NCI-H446 treated with DMSO at 0.1 percent for 48 hours (cell line): ENCODE measurements around the gene MOAP1.
"Not testable (repeated sequence)": the region's sequence is repeated elsewhere in the genome, so short reads cannot be mapped to it uniquely, and the experiment has no call there.

ENCODE experiments used
- DNase-seq: peaks from one replicate; lab custom pipeline; 2025; lab: John Stamatoyannopoulos, UW

MOAP1 gene

GRCh38 chr14:93185349-93185720, 638 bp upstream of the MOAP1 start:
- no peak for DNase-seq

DNA sequence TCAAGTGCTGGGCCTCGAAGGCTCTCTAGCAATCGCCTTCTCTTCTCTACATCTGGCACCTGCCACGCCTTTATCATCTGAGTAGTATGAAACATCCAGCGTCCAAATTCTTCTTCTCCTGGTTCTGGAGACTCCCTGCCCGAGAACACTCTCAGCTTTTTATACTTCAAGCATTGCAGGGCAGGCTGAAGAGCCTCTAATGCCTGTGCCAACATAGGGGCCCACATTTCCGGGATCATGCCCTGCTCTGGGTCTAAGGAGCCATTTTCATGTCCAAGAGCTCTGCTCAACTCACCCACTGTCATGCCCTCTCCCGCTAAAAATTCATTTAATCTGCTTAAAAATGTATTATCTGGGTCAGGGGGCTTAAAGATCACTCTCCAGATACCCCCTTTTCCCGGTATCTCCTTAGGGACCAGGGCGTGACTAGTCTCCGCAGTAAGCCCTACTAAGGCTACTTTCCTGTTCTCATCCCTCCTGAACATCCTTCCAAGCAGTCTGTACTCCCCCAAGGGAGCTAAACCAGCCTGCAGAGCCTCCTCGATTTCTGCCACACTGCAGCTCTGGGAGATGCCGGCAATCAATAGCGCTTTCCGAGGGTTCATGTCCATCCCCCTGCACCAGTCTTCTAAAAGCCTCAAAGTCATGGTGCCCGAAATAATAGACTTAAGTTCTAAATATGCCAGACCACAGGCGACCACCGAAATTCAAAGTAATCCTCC, 940 bp downstream of the MOAP1 start:
- no peak for DNase-seq

DNA sequence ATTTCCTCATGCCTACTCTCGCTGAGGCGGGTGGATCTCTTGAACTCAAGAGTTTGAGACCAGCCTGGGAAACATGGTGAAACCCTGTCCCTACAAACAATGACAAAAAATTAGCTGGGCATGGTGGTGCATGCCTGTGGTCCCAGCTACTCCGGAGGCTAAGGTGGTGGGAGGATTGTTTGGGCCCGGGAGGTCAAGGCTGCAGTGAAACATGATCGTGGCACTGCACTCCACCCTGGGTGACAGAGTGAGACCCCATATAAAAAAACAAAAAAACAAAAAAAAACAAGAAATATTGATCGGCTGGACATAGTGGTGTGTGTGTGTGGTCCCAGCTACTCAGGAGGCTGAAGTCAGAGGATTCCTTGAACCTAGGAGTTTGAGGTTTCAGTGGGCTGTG, 9.2 kb downstream of the MOAP1 start:
- DNase-seq = no peak

GRCh38 chr14:93174731-93175130, 10.0 kb downstream of the MOAP1 start:
- not testable (repeated sequence) for DNase-seq

DNA sequence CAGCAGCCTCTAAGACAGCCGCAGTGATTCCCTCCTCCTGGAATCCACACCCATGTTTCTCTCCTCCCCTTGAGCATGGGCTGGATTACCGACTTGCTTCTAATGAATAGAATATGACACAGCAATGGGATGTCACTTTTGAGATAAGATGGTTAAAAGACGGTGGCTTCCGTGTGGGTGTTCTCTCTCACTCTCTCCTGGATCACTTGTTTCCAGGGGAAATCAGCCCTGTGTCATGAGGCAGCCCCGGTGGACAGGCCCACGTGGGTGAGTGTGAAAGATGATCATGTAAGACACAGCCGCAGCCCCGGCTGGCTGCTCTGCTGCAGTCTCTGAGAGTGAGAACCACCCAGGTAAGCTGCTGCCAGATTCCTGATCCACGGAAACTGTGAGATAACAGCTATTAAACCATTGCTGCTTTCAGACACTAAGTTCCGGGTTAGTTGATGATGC, 10.7 kb downstream of the MOAP1 start:
- no peak for DNase-seq

DNA sequence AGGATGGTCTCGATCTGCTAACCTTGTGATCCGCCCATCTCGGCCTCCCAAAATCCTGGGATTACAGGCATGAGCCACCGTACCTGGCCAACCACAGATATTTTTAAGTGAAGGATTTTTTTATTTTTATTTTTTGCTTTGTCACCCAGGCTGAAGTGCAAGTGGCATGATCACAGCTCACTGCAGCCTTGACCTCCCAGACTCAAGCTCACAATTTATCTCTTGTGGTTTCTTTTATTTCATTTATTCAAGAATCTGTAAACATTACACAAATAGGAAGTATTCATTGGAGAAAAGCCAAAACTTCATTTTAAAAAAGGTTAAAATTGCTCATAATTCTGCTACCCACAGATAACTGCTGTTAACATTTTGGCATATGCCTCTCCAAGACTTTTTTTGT, 13.3 kb downstream of the MOAP1 start:
- DNase-seq = no peak

DNA sequence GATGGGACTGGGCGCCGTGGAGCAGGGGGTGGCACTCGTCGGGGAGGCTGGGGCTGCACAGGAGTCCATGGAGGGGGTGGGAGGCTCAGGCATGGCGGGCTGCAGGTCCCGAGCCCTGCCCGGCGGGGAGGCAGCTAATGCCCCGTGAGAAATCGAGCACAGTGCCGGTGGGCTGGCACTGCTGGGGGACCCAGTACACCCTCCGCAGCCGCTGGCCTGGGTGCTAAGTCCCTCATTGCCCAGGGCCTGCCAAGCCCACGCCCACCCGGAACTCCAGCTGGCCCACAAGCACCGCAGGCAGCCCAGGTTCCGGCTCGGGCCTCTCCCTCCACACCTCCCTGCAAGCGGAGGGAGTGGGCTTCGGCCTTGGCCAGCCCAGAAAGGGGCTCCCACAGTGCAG, 14.6 kb downstream of the MOAP1 start:
- DNase-seq = not testable (repeated sequence)

GRCh38 chr14:93169619-93170018, 15.1 kb downstream of the MOAP1 start:
- DNase-seq = not testable (repeated sequence)

DNA sequence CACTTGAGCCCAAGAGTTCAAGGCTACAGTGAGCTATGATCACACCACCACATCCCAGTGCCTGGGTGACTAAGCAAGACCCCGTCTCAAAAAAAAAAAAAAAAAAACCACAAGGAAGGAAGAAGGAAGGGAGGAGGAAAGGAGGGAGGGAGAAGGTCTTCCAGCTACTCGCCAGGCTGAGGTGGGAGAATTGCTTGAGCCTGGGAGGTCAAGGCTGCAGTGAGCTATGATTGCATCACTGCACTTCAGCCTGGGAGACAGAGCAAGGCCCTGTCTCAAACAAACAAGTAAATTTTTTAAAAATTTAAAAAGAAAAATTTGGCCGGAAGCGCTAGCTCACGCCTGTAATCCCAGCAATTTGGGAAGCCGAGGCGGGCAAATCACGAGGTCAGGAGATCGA, 16.1 kb downstream of the MOAP1 start:
- DNase-seq = not testable (repeated sequence)

- DNase-seq = not testable (repeated sequence)
Observed at GRCh38 chr14:93165271-93166265, 19.1 kb downstream of the MOAP1 start.

- no peak for DNase-seq
Observed at GRCh38 chr14:93163564-93163963, 21.1 kb downstream of the MOAP1 start.

DNA sequence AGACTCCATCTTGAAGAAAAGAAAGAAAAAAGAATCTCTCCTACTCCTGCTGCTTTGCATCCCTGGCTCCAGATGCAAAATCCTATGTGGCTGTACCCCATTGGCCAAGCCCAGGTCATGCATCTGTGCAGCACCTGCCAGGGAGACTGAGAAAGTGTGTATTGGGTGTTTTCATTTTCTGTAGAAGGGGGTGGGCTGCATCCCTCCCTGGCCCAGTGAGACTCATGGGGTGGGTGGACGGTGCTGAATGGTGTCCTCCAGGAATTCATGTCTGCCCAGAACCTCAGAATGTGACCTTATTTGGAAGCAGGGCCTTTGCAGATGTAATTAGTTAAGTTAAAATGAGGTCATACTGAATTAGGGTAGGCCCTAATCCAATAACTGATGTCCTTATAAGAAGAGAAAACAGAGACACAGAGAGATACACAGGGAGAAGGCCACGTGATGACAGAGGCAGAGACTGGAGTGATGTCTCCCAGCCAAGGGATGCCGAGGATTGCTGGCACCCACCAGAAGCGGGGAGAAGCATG, 23.2 kb downstream of the MOAP1 start:
- DNase-seq = no peak

DNA sequence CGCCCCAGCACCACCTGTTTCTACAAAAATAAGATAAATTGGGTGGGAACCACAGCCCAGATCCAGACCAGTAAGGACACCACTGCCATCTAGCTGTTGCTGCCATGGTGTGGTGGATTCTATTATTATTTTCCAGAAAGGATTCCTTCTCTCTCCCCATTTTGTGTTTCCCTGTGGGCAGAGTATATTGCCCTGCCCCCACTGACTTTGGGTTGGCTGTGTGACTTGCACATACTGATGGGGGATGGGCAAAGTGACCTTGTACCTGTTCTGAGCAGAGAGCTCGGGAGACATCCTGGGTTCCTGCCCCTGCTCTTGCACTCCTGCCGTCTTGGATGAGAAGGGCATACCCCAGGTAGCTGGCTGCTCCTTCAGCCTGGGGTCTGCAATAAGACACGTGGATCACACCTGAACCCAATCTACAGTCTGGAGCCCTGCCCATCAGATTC, 24.3 kb downstream of the MOAP1 start:
- DNase-seq = peak; percentile 49

GRCh38 chr14:93159625-93160352, 24.9 kb downstream of the MOAP1 start:
- DNase-seq = not testable (repeated sequence)

DNA sequence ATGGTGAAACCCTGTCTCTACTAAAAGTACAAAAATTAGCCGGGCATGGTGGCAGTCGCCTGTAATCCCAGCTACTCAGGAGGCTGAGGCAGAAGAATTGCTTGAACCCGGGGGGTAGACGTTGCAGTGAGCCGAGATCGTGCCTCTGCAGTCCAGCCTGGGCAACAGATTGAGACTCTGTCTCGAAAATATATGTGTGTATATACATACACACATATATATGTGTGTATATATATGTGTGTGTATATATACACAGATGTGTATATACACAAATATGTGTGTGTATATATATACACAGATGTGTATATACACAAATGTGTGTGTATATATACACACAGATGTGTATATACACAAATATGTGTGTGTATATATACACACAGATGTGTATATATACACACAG, 26.3 kb downstream of the MOAP1 start:
- DNase-seq = not testable (repeated sequence)

- no peak for DNase-seq
Observed at GRCh38 chr14:93156693-93157369, 27.9 kb downstream of the MOAP1 start.

DNA sequence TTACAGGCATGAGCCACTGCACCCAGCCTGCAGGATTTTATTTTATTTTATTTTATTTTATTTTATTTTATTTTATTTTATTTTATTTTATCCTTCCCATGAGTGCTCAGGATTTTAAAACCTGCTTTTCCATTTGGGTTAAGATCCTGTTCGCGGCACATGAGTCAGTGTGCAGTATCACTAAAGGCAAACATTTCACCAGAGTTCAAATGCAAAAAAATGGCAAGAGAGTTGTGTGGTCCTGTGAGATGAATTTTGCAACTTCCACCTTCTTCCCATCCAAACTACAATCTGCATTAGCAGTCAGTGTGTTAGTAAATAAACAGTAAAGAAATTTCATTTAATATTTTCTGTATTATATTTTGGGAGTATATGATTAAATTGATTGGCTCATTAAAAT, 29.0 kb downstream of the MOAP1 start:
- DNase-seq = no peak

DNA sequence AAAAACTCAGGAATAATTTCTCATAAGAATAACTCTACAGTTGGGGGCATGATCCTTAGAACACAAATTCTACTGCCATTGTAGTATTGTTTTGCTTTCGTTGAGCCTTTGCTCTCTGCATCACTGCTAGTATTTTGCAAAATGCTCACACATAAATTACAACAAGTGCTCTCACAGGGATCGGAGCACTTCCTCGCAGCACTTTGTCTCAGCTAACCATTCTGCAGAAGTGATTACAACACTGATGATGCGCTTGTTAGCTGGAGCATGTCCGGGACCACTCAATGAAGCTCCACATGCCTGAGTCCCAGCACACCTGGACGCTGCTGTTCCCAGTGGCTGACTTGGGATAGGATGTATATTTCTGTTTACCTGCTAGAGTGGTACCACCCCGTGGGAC, 31.6 kb downstream of the MOAP1 start:
- DNase-seq = no peak

DNA sequence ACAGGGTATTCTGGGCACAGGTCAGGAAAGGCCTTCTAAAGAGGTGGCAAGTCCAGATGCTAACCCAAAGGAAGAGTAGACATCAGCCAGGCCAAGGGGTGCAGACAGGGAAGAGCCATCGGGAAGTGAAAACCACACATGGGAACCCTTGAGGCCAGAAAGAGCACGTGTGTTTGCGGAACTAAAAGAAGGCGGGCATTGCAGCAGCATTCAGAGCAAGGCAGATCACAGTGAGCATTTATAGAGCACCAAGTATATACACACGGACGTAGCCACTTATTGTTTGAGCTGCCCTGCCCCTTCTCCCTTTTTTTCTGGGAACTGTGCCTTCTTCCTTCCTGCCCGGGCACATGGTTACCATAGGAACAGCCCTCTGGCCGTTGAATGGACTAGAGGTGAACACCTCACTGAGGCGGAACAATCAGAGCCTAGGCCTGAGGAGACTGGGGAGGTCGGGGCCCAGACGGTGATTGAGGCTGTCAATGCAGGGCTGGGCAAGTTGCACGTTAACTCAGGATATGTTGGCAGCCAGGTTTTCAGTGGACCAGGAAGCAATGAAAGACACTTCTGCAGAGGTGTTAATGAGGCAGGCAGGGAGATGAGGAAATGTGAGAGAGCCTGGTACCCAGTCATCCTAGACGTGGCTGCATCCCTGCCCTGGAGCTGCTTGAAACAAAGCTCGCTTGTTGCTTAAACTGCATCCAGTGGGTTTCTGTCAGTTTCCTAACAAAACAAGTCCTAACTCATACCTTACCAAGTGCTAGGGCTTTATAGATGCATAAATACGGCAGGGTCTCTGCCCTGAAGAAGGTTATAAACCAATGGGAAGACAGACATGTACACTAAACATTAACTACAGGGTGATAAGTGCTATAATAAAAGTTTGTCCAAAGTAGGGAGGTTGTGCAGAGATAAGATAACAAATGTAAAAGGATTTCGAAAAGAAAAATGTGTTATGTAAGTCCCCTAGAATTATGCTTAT, 34.2 kb downstream of the MOAP1 start:
- DNase-seq = no peak

GRCh38 chr14:93148979-93149378, 35.7 kb downstream of the MOAP1 start:
- DNase-seq = no peak
